Right lobe of liver (tissue), 6 donors: ENCODE data around the gene ZRANB1. TPM values are rescaled to one million over a fixed set of nuclear protein-coding genes. Genes with fewer than 3 reads are reported as not detected.

Experiments used
- ATAC-seq, 4 donors: fragments of 200-7000 bp; cut with Tn5 transposase; one replicate each; pipeline ENCODE4 v1.9.1; 2020; ENCODE audit warnings: mild to moderate bottlenecking in 4 of 4, moderate library complexity in 4 of 4
- DNase-seq, 3 donors: peaks; one replicate each; pipeline ENCODE4 v3.0.0-alpha.2; 2020
- H3K27ac ChIP-seq, 3 donors: fragments of 200-600 bp; one replicate each; pipeline ENCODE4 v1.8.0; 2022
- H3K27me3 ChIP-seq, 2 donors: fragments of 200-600 bp; one replicate each; pipeline ENCODE4 v1.8.0; 2022
- H3K36me3 ChIP-seq, 4 donors: fragments of 200-600 bp; sonication (generic) in 1 of 4; one replicate each; pipeline versions ENCODE4 v1.5.1 to v1.8.0; 2017 to 2022; ENCODE audit warnings: control low read depth in 1 of 4
- H3K4me1 ChIP-seq, 4 donors: fragments of 200-600 bp; sonication (generic) in 1 of 4; one replicate each; pipeline versions ENCODE4 v1.5.1 to v1.8.0; 2017 to 2022; ENCODE audit warnings: control low read depth in 1 of 4
- H3K4me3 ChIP-seq, 3 donors: fragments of 200-600 bp; one replicate each; pipeline ENCODE4 v1.8.0; 2022
- H3K9me3 ChIP-seq, 4 donors: fragments of 200-600 bp; sonication (generic) in 1 of 4; one replicate each; pipeline versions ENCODE4 v1.5.1 to v1.8.0; 2017 to 2022; ENCODE audit warnings: control low read depth in 1 of 4
- POLR2A ChIP-seq: fragments of 450-650 bp; IDR thresholded peaks from one replicate; pipeline ENCODE4 v1.6.1; 2017; ENCODE audit warnings: antibody characterized with exemption, mild to moderate bottlenecking
- WGBS: methylation state at CpG from one replicate; pipeline ENCODE4 v1.1.6; 2018; ENCODE audit warnings: low coverage, low lambda C conversion rate; ENCODE audit not compliant: insufficient coverage; ENCODE audit errors: missing lambda C conversion rate; 5-methylcytosine and 5-hydroxymethylcytosine counted together
- intact Hi-C, 2 donors: fragments of 100-400 bp; cut with DNase I; formaldehyde crosslinking; loops; one replicate each; pipeline versions ENCODE4 v1.11.2 to v1.14.1; 2022
- total RNA-seq, 6 experiments: library from RNA; depleted of rRNA in 2 of 6; stranded (reverse); fragments of >200 nt in 2 of 6; fragmentation: NEBNext Ultra II Directional in 3 of 6; extraction: Animal tissue kit (Norgen Biotek cat#: 25700) in 3 of 6; gene quantifications; one replicate each; pipeline versions ENCODE4 v1.1.0 to v1.2.4, GENCODE V29; 2016 to 2023
- TF ChIP-seq, protein P1 (sequence below), 4 donors: fragments of 200-600 bp in 3 of 4; fragments of 450-650 bp in 1 of 4; IDR thresholded peaks; one replicate each; pipeline versions ENCODE4 v1.5.1 to v1.8.0; 2016 to 2022; ENCODE audit warnings: antibody characterized with exemption in 4 of 4, mild to moderate bottlenecking in 2 of 4
- donor health status: DM: no; HTN: yes; CAD: no.
- donor health status: DM: no; HTN: no; CAD: no.
- donor health status: DM: no; HTN: no; CAD: no.
- donor health status: DM: no; HTN: yes; CAD: no.
- donor health status: DM: no; HTN: yes; CAD: no.

Gene ZRANB1
- total RNA-seq, 6 experiments from 2014 or later: 8.6 to 17.6 (median 11.6) TPM

DNA sequence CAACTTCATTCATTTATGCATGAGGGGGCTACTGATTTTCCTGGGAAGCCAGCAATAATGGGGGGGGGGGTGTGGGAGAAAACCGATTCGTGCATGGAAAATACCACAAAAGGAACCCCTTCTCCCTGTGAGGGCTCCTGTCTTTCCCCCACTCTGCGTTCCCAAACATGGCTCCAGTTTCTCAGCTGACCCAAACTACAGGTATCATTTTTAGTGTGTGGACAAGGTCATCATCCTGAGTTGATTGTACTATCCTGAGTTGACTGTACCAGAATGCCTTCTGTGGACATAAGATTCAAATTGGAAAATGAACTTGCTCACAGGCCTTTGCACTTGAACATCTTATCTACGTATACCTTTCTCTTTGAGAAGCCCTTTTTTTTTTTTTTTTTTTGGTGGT lies 49.9 kb downstream of the ZRANB1 start:
- no peaks in the 10 kb centered on the region for H3K27me3 ChIP-seq
- DNase-seq (peak in 1 of 3 donors; percentile 23), ATAC-seq (no peak)
- H3K36me3 ChIP-seq: peaks cover 0 to 15% (median 3%) of the 10 kb centered on the region in 4 donors
- no peak overlapping the region for H3K4me3 ChIP-seq
- peaks cover 0 to 15% (median 3%) of the 10 kb centered on the region in 4 donors for H3K4me1 ChIP-seq
- intact Hi-C loops: loop anchor here in 1 of 2 donors (10.0 kb wide), 1 partner anchor 63 kb away; no protein-coding TSS in a partner anchor
- 90% methylated on average over 3 of the region's 4 CpGs for WGBS
- no peak overlapping the region for H3K27ac ChIP-seq
- no peaks in the 10 kb centered on the region for H3K9me3 ChIP-seq
- TF ChIP-seq, protein P1, sequence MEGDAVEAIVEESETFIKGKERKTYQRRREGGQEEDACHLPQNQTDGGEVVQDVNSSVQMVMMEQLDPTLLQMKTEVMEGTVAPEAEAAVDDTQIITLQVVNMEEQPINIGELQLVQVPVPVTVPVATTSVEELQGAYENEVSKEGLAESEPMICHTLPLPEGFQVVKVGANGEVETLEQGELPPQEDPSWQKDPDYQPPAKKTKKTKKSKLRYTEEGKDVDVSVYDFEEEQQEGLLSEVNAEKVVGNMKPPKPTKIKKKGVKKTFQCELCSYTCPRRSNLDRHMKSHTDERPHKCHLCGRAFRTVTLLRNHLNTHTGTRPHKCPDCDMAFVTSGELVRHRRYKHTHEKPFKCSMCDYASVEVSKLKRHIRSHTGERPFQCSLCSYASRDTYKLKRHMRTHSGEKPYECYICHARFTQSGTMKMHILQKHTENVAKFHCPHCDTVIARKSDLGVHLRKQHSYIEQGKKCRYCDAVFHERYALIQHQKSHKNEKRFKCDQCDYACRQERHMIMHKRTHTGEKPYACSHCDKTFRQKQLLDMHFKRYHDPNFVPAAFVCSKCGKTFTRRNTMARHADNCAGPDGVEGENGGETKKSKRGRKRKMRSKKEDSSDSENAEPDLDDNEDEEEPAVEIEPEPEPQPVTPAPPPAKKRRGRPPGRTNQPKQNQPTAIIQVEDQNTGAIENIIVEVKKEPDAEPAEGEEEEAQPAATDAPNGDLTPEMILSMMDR (IDR thresholded peaks at IDR 0.05): no peak
- no peak for TF ChIP-seq POLR2A

GRCh38 chr10:124992462-124993344 lies 50.8 kb downstream of the ZRANB1 start:
- peaks cover 0 to 15% (median 3%) of the 10 kb centered on the region in 4 donors for H3K36me3 ChIP-seq
- H3K27me3 ChIP-seq: no peaks in the 10 kb centered on the region
- no peak for TF ChIP-seq POLR2A
- TF ChIP-seq, protein P1 (IDR thresholded peaks at IDR 0.05): peak; percentile 68 to 72 (median 70)
- H3K27ac ChIP-seq: no peak overlapping the region
- no peak overlapping the region for H3K4me3 ChIP-seq
- intact Hi-C loops: loop anchor here in 1 of 2 donors (10.0 kb wide), 1 partner anchor 62 kb away; no protein-coding TSS in a partner anchor
- H3K9me3 ChIP-seq: no peaks in the 10 kb centered on the region
- H3K4me1 ChIP-seq: peaks cover 0 to 6% (median 0%) of the 10 kb centered on the region in 4 donors
- ATAC-seq (peak; percentile 71 to 82 (median 78)), DNase-seq (peak; percentile 67 to 85 (median 72))
- 42% methylated on average over 13 of the region's 20 CpGs for WGBS

DNA sequence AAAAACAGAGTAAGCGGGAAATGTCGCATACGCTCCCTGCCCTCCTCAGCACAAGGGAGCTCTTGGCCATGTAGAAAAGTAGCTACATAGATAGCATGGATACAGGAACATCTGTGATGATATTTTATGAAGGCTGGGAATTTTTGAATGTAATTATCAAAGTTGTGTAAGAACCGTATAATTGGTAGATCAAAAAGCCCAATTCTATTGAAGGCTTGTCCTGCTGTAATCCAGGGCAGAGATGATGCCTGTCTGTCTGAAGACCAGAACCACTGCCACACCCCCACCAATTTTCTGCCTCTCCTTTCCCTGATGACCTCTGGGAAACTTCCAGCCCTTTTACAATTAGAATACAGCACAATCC lies 51.4 kb downstream of the ZRANB1 start:
- no peak for ATAC-seq
- Histone ChIP-seq H3K36me3 (peaks cover 0 to 15% (median 3%) of the 10 kb centered on the region in 4 donors), H3K27ac (no peak overlapping the region), H3K4me1 (peaks cover 0 to 1% (median 0%) of the 10 kb centered on the region in 4 donors), H3K9me3 (no peaks in the 10 kb centered on the region), H3K4me3 (no peak overlapping the region), H3K27me3 (no peaks in the 10 kb centered on the region)
- DNase-seq: no peak
- no peak for TF ChIP-seq POLR2A
- TF ChIP-seq, protein P1 (IDR thresholded peaks at IDR 0.05): no peak
- WGBS: 79% methylated on average over 3 of the region's 4 CpGs
- intact Hi-C loops: loop anchor here in 1 of 2 donors (10.0 kb wide), 1 partner anchor 61 kb away; no protein-coding TSS in a partner anchor

GRCh38 chr10:124993736-124994451 lies 52.0 kb downstream of the ZRANB1 start:
- DNase-seq (peak in 2 of 3 donors; percentile 45 to 53), ATAC-seq (no peak)
- Histone ChIP-seq H3K4me3 (no peak overlapping the region), H3K27me3 (no peaks in the 10 kb centered on the region), H3K36me3 (peaks cover 0 to 15% (median 3%) of the 10 kb centered on the region in 4 donors), H3K4me1 (no peaks in the 10 kb centered on the region), H3K27ac (no peak overlapping the region), H3K9me3 (no peaks in the 10 kb centered on the region)
- intact Hi-C loops: loop anchor here in 1 of 2 donors (10.0 kb wide), 1 partner anchor 61 kb away; no protein-coding TSS in a partner anchor
- 76% methylated on average over 8 of the region's 21 CpGs for WGBS
- TF ChIP-seq, protein P1 (IDR thresholded peaks at IDR 0.05): no peak
- TF ChIP-seq POLR2A: no peak
